ENCODE data around the gene TOPAZ1. TPM values are rescaled to one million over a fixed set of nuclear protein-coding genes. Genes with fewer than 3 reads are reported as not detected.

Gene TOPAZ1
- total and polyA plus RNA-seq, 2 of the 4 experiments (the other 2 are of a cell fraction) = not detected

DNA sequence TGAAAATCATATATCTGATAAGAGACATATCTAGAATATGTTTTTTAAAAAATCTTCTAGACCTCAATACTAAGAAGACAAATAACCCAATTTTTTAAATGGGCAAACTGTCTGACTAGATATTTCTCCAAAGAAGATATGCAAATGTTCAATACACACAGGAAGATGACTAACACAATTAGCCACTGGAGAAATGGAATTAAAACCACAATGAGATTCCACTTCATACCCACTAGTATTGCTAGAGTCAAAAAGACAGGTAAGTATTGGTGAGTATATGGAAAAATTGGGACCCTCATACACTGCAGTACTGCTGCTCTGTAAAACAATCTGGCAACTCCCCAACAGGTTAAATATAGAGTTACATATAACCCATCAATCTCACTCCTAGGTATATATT is 33.1 kb upstream of the TOPAZ1 start:
- H2BK120ac ChIP-seq (ENCODE audit: low read depth, low read length) = no peak overlapping the region

More for the DNA sequence above, 33.1 kb upstream of the TOPAZ1 start:
- H2BK5ac ChIP-seq (ENCODE audit: low read depth, low read length, poor library complexity, severe bottlenecking) = no peak overlapping the region
- ATAC-seq (ENCODE audit: low read depth) (no peak), DNase-seq (no peak)
- no peak overlapping the region for H3K4ac ChIP-seq (ENCODE audit: low read depth, low read length)
- no peak overlapping the region for H3K18ac ChIP-seq (ENCODE audit: low read depth, low read length)
- H2BK20ac ChIP-seq (ENCODE audit: low read depth, low read length) = no peak overlapping the region
- H2AFZ ChIP-seq (replicated peaks; ENCODE audit: low read length, poor library complexity) = no peak overlapping the region
- H4K91ac ChIP-seq (ENCODE audit: insufficient read depth, low read depth, low read length) = no peak overlapping the region
- H3K79me1 ChIP-seq (ENCODE audit: low read depth in 1 of 2, low read length in 2 of 2) = no peaks in the 10 kb centered on the region
- ChIA-PET POLR2A (ENCODE audit: unreplicated experiment) (no interaction called here), CTCF (no interaction called here)
- H2AK5ac ChIP-seq (ENCODE audit: low read depth, low read length) = no peak overlapping the region
- no peak for TF ChIP-seq RFX5 (IDR thresholded peaks at IDR 0.05; ENCODE audit: low read depth, low read length)
- TF ChIP-seq BHLHE40 (IDR thresholded peaks at IDR 0.05; ENCODE audit: low read depth, low read length) = no peak
- no peak for TF ChIP-seq MAZ (IDR thresholded peaks at IDR 0.05; ENCODE audit: borderline replicate concordance, low read depth, low read length)
- TF ChIP-seq MXI1 (IDR thresholded peaks at IDR 0.05; ENCODE audit: borderline replicate concordance, low read depth, low read length) = no peak
- TF ChIP-seq SMC3 (IDR thresholded peaks at IDR 0.05; ENCODE audit: low read depth, low read length) = no peak
- H3K23ac ChIP-seq (ENCODE audit: low read depth, low read length) = no peak overlapping the region
- H3K14ac ChIP-seq (replicated peaks; ENCODE audit: low read depth, low read length) = no peak overlapping the region
- H3K56ac ChIP-seq (ENCODE audit: extremely low read depth, insufficient read depth, low read length) = no peak overlapping the region
- BruUV-seq (replicated peaks) = no TSS peak
- dilution Hi-C loops (cut with HindIII; ENCODE audit: low sequenced_read_pairs, unreplicated experiment) = no loop called here
- no peak overlapping the region for H3K9ac ChIP-seq (ENCODE audit: low read depth, low read length)
- H4K8ac ChIP-seq (ENCODE audit: low read depth in 2 of 2, low read length in 2 of 2) = no peak overlapping the region
- H2AK9ac ChIP-seq (replicated peaks; ENCODE audit: low read depth, low read length, poor library complexity) = no peak overlapping the region
- H3K36me3 ChIP-seq (ENCODE audit: control insufficient read depth, insufficient read depth, low read length) = no peaks in the 10 kb centered on the region
- H3K4me2 ChIP-seq (ENCODE audit: low read depth, low read length) = no peak overlapping the region
- no peak overlapping the region for H3K27ac ChIP-seq (ENCODE audit: insufficient read depth, low read length)
- no peak overlapping the region for H2BK15ac ChIP-seq (ENCODE audit: low read depth, low read length)
- H3K27me3 ChIP-seq (ENCODE audit: control insufficient read depth, insufficient read depth, low read length) = peaks cover 2% of the 10 kb centered on the region; the same call in 1 of the 2 replicates
- in situ Hi-C loops (cut with MboI; ENCODE audit: low sequenced_read_pairs) = no loop called here
- no peaks in the 10 kb centered on the region for H3K9me1 ChIP-seq (ENCODE audit: insufficient read depth, low read length)
- H4K20me1 ChIP-seq (ENCODE audit: insufficient read depth, low read length) = no peaks in the 10 kb centered on the region
- H3K4me3 ChIP-seq (ENCODE audit: insufficient read depth, low read depth, low read length) = no peak overlapping the region
- H3K4me1 ChIP-seq (ENCODE audit: control insufficient read depth, insufficient read depth, low read length) = no peaks in the 10 kb centered on the region
- intact Hi-C loops (cut with micrococcal nuclease) = no loop called here
- no peaks in the 10 kb centered on the region for H3K9me3 ChIP-seq (ENCODE audit: control insufficient read depth, insufficient read depth, low read length)
- H4K5ac ChIP-seq (ENCODE audit: low read depth, low read length) = no peak overlapping the region

Data from IMR-90 (cell line).